ENCODE results near the gene SLC34A3.

SLC34A3 gene

DNA sequence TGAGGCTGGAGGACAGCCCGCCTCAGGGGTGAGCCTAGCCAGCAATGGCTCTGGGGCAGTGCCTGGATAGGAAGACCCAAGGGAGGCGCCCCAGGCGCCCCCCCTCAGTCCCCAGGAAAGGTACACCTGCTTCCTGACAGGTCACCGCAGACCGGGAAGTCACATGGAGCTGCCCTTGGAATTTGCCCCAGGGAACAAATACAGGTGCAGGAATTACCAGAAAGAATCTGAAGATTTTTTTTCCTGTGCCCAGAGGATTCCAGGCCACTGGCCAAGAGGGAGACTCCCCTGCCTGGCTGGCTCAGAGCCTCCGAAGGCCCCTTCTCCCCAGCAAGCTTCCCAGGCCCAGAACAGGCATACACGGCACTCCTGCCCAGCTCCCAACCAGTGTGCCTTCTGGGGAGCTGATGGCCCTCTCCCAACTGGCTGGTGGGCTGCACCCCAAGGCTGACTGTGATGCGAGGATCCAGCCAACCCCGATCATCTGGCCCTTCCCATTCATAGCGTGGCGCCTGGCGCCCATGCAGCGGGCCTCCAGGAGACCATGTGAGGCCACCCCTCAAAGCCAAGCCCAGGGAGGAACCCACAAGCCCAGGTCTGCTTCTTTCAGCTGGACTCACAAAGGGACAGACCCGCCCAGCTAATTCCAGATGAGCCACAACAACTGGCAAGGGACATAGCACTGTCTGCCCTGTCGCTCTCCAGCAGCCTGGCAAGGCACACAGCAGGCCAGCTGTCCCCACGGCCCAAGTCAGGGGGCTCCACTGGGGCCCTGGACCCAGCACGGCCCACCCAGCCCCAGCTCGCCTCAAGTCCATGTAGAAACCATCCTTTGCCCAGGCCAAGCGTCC lies 32.4 kb upstream of the SLC34A3 start:
- no peak for DNase-seq

DNA sequence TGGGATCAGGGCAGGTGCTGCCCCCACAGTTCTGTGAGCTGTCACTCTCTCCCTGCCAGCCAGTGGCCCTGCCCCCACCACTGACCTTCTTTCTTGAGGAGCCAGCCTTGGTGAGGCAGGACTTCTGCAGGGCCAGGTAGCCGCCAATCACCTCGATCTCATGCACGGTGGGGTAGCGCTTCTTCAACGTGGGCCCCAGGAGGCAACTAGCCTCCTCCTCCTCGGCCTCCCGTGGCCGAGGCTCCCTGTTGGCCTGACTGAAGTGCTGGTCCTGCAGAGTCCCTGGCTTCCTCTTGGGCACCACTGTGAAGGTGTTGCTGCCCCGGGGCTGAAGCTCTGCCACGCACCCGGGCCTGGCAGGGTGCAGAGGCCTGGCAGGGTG lies 31.8 kb upstream of the SLC34A3 start:
- DNase-seq = no peak

DNA sequence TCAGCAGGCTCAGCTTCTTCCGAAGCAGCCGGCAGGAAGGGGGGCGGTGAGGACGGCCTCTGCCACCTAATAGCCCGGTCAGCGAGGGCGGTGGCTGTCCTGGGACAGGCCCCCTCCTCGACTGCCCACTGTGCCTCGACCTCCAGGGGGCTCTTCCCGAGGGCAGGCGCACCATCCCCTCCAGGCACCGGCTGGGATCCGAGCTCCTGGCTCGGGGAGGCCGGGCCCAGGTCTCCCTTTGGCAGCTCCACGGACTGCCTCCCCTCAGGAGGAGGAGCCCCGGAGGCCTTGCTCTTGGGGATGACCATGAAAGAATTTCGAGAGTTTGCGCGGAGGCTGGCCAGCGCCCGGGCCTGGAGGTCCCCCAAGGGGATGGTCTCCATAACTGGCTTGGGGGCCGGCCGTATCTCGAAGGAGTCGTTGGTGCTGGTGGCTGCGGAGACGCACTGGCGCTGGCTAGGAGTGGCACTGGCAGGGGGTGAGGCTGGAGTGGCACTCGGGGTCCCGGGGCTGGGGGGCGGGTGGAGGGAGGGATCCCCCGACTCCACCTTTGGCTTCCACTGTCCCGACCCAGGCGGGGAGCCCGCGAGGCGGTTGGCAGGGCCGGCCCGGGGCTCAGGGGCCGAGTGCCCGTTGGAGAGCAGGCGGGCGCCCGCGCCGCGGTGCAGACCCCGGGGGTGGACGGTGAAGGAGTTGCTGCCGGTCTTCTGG lies 31.1 kb upstream of the SLC34A3 start:
- DNase-seq = no peak

DNA sequence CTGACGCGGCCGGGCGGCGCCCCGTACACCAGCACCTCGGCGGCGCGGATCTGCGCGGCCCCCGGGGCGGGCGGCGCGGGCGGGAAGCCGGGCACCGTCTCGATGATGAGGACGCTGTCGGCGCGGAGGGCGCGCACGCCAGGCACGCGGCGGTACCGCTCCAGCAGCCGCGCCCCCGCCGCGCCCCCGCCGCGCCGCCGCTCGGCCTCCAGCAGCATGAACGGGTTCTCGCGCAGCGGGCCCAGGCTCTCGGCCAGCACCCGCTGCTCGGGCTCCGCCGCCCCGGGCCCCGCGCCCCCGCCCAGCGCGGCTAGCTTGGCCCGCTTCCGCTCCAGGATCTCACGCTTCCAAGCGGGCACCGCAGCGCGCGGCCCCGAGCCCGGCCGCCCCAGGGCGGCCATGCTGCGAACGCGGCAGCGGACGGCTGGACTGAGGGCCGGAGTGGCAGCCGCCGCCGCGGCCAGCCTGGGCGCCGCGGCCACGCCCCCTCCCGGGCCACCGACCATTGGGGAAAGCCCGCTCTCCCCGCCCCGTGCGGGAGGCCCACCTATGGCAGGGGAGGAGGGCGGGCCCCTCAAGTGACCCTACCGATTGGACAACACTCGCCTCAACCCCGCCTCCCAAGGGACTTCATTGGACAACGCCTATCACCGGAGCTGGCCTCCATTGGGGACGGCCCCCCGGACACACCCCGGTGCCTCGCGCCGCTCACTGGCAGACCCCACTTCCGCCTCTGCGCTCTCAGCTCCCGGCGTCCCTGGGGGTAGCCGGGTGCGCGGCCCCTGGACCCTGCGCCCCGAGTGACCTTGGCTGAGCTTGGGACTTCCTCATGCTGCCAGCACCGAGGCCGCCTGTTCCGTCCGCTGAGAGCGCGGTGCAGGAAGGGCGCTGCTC lies 30.1 kb upstream of the SLC34A3 start, which contains the start of gene TPRN:
TPRN (minus strand) TSS at position 431 of the 894 bp plus-strand sequence; CDS start at position 401, 30 bp downstream.
- peak; percentile 99 for DNase-seq

DNA sequence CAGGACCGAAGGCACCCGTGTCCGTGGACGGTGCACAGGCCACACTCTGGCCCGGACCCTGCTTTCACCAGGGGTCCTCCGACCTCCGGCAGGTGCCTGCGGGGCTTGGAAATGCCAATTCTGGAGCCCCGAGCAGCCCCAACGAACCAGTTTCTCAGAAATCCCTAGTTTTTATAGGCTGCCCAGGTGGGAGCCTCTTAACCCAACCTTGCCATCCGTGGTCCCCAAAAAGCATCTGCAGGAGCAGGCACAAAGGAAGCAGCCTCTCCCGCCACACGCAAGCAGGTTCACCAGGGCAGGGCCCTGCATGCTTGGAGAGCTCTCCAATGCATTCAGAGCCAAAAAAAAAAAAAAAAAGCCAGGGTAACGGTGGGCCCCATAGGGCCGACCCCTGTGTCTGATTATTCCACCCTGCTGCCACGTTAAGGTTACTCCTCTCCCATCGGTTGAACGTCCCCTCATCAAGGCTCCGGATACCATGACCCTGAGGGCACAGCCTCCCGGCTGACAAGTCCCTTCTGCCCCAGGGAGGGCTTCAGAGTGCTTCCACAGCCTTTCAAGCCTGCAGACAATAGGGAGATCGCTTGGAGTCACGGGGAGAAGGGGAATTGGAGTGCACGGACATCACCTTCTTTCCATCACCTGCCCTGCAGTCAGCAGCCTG lies 29.4 kb upstream of the SLC34A3 start:
- no peak for DNase-seq

DNA sequence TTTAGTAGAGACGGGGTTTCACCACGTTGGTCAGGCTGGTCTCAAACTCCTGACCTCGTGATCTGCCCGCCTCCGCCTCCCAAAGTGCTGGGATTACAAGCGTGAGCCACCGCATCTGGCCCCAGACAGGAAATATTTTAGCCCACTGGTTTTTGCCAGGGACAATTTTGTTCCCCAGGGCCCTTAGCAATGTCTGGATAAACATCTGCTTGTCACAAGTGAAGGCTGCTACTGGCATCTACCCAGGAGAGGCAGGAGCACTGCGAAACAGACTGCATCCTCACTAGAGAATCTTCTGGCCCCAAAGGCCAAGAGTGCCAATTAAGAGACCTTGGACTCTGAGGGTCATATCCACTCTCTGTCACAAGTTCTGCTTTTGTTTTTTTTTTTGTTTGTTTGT lies 27.7 kb upstream of the SLC34A3 start:
- DNase-seq = no peak

DNA sequence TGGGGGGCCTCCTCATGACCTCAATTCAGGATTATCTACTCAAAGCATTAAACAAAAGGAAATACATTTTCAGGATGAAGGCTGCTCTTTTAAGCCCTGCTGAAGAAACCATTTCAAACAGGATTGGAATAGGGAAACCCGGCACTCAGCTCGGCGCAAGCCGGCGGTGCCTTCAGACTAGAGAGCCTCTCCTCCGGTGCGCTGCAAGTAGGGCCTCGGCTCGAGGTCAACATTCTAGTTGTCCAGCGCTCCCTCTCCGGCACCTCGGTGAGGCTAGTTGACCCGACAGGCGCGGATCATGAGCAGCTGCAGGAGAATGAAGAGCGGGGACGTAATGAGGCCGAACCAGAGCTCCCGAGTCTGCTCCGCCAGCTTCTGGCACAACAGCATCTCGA lies 26.0 kb upstream of the SLC34A3 start:
- no peak for DNase-seq

DNA sequence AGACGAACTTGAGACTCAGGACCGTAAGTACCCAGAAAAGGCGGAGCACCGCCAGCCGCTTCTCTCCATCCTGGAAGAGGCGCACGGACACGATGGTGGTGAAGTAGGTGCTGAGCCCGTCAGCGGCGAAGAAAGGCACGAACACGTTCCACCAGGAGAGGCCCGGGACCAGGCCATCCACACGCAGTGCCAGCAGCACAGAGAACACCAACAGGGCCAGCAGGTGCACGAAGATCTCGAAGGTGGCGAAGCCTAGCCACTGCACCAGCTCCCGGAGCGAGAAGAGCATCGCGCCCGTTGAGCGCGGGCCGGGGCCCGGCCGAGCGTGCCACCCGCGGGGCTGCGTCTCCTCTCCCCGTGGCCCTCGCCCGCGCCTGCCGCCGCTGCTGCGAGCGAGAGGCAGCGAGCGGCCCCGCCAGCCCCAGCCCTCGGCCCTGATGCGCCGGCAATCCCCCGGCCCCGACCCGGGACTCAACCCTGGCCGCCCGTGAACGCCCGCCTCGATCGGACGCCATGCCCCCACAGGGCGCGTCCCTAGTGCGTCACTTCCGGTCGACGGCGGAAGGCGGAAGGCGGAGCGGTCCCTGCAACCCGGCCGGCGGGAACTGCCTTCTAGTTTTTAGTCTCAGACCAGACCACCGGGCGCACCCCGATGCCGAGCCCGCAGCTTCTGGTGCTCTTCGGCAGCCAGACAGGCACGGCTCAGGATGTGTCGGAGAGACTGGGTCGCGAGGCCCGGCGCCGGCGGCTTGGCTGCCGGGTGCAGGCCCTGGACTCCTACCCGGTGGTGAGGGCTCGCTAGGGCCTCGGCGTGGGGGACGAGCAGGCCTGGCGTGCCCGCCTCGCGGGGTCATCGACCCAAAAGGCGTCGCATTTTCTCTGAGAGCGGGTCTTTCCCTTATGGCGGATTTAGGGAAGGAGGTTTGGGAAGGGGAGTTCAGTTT lies 25.3 kb upstream of the SLC34A3 start, which contains the start of the genes NDOR1 and TMEM203:
NDOR1 (plus strand) TSS at position 575 of the 944 bp plus-strand sequence; CDS start at position 653, 78 bp downstream.
TMEM203 (minus strand) TSS at position 523 of the 944 bp plus-strand sequence; CDS start at position 289, 234 bp downstream.
- DNase-seq = peak; percentile 92

DNA sequence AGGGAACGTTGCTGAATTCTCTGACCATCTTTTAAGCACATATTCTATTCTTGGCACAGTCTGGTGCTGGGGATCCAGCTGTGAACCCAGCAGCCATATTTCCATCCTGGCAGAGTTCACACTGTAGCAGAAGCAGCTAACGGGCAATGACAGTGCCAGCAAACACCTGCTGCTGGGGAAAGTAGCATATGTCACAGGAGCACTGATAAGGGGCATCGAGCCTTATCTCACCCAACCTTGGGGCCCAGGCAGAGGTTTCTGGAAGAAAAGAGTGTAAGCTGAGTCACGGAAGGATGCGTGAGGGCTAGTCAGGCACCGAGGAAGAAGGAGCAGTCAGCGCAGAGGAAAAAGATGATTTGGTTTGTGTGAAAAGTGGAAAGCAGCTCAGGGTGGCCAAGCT lies 24.1 kb upstream of the SLC34A3 start:
- DNase-seq = no peak

DNA sequence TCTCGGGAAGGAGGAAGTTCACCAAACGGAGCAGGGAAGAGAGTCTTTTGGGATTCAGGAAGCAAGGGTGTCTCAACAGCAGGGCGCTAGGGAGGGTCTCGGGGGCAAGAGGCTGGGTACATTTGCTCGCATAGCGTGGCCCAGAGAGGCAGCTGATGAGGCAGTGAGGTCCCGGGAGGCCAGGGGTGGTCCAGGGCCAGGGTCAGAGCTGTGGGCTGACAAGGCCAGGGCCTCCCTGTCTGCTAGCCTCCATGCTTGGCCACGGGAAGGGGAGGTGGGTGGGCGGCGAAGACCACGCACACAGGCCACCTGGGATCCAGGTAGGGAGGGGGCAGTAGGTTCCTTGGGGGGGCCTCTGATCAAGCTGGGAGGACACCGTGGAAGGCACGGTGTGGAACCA lies 19.2 kb upstream of the SLC34A3 start:
- no peak for DNase-seq

DNA sequence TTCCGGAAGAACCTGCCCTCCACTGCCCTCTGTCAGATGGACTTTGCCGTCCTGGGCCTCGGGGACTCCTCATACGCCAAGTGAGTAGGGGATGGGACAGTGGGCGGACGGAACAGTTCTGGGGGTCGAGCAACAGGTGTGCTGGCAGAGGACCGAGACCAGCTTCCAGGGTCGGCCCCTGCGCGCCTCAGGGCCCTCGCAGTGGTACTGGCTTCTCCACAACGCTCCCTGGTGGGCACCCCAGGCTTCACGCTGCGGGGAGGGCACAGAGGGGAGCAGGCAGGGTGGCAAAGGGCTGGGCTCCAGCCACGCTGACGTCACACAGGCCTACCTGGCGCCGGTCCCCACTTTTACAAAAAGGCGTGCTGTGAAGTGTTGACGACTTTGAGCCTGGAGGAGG lies 18.2 kb upstream of the SLC34A3 start:
- DNase-seq = no peak

DNA sequence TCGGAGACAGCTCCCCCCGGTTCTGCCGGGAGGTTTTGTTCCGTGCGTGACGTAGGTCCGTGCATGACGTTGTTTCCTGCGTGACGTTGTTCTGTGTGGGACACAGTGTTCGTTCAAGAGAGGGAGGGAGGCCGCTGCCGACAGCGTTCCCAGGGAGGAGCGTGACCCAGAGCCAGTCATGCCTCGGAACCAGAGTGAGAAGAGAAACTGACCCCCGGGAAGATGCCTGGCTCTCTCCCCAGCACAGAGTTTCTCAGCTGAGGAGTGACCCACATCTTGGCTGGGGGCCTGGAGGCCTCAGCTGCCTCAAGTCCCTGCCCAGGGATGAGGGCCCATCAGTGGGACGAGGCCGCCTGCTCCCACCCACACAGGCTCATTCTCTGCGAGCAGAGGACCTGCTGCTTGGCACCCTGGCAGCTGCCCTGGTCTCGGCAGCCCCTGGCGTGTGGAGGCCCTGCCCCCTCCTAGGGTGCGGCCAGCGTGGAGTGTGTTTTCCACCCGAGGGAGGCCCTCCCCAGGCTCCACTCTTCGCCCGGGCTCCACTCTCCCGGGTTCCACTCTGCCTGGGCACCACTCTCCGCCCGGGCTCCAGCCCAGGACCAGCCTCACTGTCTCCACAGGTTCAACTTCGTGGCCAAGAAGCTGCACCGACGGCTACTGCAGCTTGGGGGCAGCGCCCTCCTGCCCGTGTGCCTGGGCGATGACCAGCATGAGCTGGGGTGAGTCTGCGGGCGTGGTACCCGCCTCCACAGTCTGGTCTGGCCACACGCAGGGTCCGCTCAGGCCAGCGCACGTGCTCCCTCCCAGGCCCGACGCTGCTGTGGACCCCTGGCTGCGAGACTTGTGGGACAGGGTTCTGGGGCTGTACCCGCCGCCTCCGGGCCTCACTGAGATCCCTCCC lies 17.3 kb upstream of the SLC34A3 start:
- no peak for DNase-seq

DNA sequence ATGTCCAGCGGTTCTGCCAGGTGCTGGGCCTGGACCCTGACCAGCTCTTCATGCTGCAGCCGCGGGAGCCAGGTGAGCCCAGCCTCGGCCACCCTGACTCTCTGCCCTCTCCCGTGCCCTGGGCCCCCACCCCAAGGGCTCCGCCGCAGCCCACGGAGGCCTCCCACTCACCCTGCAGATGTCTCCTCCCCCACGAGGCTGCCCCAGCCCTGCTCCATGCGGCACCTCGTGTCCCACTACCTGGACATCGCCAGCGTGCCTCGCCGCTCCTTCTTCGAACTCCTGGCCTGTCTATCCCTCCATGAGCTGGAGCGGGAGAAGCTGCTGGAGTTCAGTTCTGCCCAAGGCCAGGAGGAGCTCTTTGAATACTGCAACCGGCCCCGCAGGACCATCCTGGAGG lies 16.1 kb upstream of the SLC34A3 start:
- no peak for DNase-seq

DNA sequence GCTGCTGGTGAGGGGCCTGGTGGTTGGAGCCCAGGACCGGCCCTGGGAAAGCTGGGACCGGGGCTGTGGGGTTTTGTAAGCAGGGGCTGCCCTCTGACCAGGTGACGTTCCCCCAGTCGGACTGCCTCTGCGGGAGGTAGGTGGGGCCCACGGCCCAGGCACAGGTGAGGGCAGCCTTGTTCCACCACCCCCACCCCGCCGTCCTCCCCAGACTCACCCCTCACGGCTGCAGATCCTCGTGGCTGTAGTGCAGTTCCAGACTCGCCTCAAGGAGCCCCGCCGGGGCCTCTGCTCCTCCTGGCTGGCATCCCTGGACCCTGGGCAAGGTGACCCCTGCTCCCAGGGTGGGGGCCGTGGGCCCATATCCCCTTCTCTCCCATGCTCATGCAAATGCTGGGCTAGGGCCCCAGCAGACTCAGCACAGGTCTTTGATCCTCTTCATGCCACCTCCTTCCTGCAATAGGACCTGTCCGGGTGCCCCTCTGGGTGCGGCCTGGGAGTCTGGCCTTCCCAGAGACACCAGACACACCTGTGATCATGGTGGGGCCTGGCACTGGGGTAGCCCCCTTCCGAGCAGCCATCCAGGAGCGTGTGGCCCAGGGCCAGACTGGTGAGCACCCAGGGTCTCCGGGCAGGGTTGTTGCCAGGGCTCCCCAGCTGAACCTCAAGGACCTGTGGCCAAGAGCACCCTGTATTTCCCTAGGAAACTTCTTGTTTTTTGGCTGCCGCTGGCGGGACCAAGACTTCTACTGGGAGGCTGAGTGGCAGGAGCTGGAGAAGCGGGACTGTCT lies 15.3 kb upstream of the SLC34A3 start:
- no peak for DNase-seq

DNA sequence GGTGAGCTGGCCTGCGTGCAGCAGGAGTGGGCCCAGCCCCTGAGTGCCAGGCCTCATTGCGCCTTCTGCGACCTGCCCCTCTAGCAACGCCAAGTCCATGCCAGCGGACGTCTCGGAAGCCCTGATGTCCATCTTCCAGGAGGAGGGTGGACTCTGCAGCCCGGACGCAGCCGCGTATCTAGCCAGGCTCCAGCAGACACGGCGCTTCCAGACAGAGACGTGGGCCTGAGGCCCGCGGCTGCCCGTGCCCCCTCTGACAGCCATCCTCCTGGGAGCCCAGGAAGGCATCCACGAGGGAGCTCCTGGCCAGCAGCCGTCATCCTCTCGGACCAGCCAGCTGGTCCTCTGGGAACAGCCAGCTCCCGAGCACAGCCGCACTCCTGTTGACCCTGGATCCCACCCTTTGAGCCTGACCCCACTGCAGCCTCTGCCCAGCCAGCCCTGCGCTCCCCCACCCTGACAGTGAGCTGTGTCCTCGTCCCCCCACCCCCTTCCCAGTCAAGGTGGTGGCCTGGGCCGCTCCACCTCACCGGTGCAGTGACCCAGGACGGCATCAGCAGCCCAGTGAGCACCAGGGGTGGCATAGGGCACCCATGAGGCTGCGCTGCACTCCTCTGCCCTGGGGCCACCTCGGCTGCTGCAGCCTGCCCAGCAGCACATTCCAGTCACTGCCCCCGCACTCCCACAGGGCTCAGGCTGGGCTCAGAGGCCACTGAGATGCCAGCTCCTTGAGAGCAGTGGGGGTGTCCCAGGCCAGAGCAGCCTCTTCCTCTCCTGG lies 14.3 kb upstream of the SLC34A3 start:
- no peak for DNase-seq

DNA sequence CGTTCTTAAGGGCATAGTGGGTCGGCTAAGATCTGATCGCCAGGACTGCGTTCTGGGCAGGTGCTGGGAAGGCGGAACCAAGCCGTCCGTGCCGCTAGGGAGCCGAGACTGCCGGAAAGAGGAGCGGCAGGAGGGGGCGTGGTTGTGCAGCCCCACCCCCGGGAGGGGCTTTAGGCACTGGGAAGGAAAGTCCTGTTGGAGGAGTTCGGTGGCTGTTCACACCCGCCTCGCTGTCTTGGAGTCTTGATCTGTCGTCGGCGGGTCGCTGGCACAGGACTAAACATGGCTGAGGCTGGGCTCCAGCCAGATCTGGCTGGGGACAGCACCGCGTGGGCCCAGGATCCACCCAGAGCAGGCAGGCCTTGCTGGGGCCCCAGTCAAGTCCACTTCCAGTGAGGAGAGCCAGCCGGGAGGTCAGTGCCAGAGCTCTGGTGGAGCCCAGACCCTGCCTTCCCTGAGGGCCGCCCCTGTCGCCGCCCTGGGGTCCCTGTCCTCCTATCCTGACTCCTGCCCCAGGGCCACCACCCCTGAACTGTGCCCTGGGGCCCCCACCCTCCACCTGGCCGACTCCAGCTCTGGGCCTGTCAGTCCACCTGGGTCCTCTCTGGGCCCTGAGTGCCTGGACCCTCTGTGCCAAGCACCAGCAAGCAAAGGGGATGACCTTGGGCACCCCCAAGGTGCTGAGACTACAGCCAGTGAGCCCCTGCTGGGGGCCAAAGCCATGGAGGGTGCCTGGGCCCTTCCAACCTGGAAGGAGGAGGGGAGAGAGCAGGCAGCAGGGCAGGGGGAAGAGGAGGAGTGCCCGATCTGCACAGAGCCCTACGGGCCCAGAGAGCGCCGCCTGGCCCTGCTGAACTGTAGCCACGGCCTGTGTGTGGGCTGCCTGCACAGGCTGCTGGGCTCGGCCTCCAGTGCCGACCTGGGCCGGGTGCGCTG lies 13.2 kb upstream of the SLC34A3 start:
- DNase-seq = no peak

DNA sequence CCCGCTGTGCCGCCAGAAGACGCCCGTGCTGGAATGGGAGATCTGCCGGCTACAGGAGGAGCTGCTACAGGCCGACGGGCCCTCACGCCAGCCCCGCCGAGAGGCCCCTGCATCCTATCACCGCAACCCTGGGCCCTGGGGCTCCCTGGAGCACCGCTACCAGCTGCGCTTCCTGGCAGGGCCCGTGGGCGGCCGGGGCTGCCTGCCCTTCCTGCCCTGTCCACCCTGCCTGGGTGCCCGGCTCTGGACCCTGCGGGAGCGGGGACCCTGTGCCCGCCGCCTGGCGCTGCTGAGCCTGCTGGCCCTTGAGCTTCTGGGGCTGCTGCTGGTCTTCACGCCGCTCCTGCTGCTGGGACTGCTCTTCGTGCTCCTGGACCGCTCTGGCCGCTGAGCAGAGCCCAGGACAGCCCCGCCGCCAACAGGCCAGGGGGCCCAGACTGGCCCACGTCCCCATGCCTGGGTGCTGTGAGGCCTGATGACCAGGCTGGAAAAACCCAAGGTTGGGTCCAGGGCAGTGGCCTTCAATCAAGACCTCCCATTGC lies 12.4 kb upstream of the SLC34A3 start:
- DNase-seq = no peak
